GM19023 (cell line): Measurements from ENCODE around the gene FLYWCH1.
A peak's percentile ranks its signal among the peaks of the same experiment; 100 is the strongest.

Experiments used
- ATAC-seq: cut with Tn5 transposase; IDR thresholded peaks from one replicate; pipeline ENCODE4 v1.9.1; 2021; ENCODE audit warnings: mild to moderate bottlenecking, moderate library complexity; ENCODE audit not compliant: unreplicated experiment

FLYWCH1 gene, protein sequence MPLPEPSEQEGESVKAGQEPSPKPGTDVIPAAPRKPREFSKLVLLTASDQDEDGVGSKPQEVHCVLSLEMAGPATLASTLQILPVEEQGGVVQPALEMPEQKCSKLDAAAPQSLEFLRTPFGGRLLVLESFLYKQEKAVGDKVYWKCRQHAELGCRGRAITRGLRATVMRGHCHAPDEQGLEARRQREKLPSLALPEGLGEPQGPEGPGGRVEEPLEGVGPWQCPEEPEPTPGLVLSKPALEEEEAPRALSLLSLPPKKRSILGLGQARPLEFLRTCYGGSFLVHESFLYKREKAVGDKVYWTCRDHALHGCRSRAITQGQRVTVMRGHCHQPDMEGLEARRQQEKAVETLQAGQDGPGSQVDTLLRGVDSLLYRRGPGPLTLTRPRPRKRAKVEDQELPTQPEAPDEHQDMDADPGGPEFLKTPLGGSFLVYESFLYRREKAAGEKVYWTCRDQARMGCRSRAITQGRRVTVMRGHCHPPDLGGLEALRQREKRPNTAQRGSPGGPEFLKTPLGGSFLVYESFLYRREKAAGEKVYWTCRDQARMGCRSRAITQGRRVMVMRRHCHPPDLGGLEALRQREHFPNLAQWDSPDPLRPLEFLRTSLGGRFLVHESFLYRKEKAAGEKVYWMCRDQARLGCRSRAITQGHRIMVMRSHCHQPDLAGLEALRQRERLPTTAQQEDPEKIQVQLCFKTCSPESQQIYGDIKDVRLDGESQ

DNA sequence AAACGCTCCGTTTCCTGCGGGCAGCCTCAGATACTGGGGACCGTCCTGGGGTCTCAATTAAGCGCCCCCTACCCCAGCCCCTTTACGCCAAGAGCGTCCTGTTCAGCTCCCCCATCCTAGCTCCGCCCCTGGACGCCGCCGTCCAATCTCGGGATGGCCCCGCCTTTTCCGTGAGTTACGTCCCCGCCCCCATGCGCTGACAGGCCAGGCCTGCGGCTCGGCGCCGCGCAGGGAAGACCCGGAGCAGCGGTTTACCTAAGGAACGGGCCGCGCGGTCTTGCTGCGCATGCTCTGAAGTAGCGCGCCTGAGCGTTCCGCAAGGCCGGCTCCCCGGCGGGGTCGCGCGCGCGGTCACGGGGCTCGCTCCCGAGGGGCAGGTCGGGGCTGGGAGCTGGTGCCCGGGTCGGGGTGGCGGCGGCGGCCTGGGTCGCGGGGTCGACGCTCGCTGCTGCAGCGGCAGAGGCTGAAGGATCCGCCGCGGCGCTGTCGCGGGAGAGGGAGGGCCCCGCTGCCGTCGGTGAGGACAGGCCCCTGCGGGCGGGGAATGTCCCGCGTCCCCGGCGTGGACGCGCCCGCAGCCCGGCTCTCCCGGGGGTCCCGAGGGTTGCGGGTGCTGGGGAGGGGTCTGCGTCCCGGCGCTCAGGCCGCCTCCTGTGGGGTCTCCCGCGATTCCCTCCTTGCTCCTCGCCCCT, at the start of gene FLYWCH1:
FLYWCH1 (plus strand) TSS at position 294 of the 692 bp plus-strand sequence. CDS start 17,755 bp downstream, outside the sequence.
- ATAC-seq: peak; percentile 93

DNA sequence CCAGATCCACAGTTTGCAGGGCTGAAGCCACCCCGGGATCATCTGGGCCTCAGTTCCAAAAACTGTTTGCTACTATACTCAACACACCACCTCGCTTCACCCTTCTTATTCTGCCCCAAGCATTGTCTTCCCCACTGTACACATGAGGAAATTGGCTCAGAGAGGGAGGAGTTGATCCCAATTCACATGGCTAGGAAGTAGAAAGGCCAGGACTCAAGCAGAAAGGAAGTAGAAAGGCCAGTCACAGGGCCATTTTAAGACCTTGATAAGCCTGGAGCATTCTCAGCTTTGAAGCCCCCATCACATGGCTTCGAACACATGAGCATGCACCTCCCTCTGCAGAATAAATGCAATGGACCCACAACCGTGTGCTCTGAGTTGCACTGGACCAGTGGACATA, 46.1 kb upstream of the FLYWCH1 start:
- ATAC-seq: no peak

DNA sequence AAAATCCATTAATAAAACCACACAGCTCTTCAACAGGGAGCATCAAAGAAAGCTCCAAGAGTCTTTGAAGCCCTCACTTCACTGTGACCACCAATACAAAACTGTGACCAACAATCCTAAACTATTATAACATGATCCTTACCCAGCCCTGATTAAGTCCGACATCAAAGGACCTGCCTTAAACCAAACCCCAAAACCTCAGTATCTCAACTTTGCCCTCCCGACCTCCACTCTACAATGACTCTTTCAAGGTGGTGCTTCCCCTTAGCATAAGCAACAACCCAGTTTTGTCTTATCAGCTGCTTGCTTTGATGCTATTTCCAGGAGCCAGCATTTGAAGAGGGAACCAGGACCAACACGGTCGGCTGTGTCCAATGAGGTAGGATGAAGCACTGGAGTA, 45.3 kb upstream of the FLYWCH1 start:
- ATAC-seq: no peak

DNA sequence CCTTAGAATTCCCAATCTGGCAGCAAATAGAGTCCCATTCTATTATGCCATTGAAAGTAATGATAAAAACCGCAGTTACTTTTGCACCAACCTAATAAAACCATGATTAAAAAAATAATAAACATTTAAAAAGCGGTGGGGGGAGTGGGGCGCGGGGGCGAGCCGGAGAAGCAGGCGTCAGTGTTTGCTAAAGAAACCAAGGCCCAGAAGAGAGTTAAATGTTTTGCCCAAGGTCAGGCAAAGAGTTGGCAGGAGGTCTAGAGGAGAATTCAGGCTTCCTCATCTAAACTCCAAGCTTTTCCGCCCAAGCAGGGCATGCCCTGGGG, 44.1 kb upstream of the FLYWCH1 start:
- no peak for ATAC-seq

DNA sequence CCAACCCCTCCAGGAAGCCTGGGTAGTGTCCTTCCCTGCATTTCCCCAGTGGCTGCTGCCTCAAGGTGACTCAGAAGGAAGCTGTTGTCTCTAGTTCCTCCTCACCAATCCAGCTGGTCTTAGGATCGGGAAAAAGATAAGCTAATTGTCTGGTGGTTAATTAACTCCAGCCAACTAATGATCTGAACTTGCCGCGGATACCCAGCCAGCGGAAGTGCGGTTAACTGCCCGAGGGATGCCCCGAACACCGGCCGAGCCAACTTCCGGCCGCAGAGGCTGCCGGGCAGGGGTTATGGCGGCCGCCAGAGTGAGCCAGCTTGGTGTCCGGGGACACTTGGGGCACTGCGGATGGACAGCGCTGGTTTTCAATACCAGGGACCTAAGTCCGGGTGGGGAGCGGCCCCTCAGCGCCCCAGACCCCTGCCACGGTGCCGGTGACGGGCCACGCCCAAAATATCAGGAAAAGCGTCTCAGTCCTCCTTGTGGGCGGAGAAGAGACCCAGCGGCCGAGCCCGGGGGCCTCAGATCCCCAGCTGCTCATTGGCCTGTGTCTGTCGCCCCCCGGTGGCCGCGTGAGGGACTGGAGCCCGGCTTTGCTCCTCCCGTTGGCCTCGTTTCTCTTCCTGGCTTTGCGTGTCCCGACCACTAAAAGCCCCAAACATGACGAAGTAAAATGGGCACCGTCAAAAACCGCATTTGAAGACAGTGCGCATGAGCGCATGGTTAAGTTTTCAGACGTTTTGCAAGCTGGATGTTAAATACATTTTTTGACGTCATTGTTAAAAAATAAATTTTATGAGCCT, 43.5 kb upstream of the FLYWCH1 start:
- ATAC-seq: peak; percentile 85

DNA sequence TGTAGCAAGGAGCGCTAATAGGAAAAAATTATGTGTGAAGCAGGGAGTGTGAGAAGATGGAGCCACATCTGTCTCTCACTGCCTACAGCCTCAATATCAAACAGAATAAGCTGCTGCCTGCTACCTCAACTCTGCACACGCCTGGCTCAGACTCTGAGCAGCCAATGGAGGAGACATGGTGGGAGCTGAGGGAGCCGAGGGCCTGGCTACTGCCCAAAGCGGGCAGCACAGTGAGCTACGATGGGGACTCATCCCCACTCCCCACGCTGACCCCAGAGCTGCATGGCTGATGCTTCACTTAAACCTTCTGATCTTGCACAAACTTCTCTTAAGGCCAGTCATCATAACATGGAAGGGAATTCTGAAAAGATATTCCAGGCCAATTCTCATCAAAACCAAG, 39.8 kb upstream of the FLYWCH1 start:
- ATAC-seq: no peak

DNA sequence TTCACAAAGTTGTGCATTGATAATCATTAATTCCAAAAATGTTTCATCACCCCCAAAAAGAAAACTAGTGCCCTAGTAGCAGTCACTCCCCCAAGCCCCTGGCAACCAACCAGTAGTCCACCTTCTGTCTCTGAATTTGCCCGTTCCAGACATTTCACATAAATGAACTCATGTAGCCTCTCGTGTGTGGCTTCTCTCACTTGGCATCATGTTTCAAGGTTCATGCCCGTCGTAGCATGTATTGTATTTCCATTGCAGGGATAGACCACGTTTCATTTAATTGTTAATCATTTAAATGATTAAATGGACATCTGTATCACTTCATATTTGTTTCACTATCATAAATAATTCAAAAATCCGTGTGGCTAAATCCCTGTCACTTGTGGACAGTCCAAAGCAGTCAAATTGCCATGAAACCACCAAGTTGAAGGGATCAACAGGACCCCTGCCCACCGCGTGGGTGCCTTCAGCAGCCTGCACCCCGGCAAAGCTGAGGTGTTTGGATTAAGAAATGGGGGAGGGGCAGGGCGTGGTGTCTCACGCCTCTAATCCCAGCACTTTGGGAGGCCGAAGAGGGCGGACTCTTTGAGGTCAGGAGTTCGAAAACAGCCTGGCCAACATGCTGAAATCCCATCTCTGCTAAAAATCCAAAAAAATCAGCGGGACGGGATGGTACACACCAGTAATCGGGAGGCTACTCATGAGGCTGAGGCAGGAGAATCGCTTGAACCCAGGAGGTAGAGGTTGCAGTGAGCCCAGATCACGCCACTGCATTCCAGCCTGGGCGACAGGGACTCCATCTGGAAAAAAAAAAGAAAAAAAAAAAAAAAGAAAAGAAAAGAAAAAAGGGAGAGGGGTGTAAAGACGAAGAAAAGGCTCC, 37.5 kb upstream of the FLYWCH1 start:
- no peak for ATAC-seq

DNA sequence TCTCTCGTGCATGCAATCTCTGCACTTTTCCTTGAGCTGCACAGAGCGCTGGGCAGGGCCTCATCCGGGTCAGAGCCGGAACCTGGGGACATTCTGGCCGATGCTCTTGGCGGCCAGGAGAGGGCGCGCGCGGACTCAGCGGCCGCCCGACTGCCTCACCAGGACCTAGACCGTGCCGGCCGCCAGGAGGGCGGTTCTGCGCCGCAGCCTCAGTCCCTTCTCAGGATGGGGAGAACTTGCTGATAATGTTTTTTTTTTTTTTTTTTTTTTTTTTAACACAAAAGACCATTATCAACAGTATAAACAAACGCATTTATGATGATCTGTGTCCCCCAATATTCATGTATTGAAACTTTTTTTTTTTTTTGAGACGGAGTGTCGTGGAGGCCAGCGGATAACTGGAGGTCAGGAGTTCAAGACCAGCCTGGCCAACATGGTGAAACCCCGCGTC, 36.8 kb upstream of the FLYWCH1 start:
- peak; percentile 76 for ATAC-seq

DNA sequence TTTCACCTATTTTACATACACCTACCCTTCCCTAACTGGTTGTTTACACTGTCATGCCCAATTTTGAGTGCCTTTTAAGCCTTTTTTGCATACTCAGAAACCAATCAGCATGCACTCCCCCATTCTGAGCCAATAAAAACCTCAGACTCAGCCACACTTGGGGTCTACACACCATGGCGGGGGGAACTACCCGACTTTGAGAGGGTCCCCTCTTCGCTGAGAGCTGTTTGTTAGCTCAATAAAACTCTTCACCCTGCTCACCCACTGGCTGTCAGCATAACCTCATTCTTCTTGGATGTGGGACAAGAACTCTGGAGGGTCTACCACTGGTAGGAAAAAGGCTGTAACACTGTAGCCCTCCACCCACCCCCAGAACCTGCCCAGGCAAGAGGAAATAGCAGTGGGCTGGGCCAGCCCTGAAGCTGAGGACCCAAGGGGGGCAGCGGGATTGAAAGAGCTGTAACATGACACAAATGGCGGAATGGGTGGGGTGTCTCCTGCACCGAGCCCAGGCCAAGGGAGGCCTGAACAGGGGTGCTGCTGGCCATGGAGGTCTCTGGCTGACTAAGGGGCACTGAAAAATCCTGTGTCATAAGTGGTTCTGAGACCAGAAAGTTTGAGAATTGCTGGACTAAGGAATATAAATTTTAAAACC, 31.8 kb upstream of the FLYWCH1 start:
- no peak for ATAC-seq

DNA sequence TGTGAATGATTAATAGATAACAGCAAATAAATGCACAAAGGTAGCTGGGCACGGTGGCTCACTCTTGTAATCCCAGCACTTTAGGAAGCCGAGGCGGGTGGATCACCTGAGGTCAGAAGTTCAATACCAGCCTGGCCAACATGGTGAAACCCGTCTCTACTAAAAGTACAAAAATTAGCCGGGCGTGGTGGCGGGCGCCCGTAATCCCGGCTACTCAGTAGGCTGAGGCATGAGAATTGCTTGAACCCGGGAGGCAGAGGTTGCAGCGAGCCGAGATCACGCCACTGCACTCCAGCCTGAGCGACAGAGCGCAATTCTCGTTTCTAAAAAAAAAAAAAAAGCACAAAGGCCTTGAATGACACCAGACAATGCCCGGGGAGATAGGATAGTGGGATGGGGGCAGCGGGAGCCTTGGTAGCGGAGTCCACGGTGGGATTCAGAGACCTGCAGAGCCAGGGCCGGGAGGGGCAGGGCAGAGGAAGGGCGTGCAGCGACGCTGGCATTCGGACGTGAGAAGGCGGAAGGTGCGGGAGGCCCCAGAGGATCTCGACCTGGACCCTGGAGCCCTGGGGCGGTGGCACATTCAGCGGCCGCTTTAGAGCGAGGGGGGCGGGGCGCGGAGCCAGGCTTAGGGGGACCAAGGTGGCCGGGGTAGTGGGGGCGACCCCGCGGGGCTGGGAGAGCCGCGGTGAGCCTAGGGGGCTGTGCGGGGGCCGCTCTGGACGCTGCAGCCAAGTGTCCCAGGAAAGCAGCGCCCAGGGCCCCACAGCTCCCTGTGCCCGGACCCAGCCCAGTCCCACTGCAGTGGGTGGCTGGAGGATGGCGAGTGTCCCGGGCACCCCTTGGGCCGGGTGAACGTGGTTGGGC, 29.7 kb upstream of the FLYWCH1 start:
- ATAC-seq: peak; percentile 3

DNA sequence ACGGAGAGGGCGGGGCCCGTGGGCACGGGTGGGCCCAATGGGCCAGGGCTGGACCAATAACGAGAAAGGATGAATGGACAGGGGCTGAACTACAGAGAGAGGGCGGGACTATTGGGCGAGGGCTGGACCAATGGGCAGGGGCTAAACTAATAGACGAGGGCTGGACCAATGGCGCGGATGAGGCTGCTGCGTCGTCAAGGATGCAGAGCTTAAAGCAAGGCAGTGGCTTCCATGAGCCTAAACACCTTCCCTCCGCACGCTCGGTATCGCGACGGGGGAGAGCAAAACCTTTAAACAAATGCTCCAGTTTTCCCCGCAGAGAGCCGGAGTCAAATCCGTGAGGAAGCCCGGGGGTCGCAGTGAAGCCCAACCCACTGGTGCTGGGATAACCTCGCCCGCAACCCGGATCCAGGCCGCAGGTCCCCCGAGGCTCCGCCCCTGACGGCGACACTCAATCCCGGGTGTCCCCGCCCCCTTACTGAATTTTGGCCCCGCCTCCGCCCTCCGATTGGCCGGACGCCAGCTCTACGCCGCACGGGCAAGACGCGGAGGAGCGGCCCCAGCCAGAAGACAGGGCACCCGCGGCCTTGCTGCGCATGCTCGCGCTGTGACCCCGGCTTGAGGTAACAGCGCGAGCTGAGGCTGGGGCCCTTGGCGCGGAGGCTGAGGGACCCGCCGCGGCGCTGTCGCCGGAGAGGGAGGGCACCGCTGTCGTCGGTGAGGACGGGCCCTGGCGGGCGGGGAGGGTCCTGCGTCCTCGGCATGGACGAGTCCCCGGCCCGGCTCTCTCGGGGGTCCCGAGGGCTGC, 28.9 kb upstream of the FLYWCH1 start, which contains the start of gene FLYWCH2:
FLYWCH2 (plus strand) TSS at position 566 of the 808 bp plus-strand sequence. CDS start 13,235 bp downstream, outside the sequence.
- ATAC-seq: peak; percentile 87

DNA sequence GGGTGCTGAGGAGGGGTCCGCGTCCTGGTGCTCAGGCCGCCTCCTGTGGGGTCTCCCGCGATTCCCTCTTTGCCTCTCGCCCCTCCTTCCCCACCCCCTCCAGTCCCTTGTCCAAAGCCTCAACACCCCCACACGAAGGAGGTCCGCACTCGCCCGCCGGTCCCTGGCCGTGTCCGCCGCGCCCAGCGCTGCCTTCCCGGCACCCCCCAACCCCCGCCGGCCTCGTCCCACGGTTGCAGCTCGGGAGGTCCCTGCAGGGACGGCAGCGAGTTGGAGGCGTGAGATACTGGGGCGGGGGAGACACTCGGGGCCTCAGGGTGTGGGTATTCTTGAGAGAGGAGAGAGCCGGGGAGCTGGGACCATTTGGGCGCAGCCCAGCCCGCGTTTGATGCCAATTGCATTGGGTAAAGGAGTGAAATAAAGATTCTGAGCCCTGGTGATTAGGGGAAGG, 28.2 kb upstream of the FLYWCH1 start:
- peak; percentile 1 for ATAC-seq

DNA sequence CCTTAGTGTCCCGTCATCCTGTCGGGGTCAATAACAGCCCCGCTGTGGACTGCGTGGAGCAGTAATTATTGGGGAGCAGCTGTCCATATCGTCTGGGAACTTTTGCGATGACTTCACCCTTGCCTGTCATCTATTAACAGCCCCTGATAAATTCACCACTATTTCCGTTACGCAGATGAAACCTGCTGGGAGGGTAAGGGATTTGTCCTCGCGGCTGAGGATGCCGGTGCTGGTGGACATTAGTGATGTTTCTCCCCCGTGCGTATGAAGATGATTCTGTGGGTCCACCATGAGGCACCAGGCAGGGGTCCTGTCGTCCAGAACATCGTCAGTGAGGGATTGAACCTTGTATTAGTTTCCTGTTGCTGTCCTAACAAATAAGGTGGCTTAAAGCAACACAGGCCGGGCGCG, 27.7 kb upstream of the FLYWCH1 start:
- ATAC-seq: no peak

DNA sequence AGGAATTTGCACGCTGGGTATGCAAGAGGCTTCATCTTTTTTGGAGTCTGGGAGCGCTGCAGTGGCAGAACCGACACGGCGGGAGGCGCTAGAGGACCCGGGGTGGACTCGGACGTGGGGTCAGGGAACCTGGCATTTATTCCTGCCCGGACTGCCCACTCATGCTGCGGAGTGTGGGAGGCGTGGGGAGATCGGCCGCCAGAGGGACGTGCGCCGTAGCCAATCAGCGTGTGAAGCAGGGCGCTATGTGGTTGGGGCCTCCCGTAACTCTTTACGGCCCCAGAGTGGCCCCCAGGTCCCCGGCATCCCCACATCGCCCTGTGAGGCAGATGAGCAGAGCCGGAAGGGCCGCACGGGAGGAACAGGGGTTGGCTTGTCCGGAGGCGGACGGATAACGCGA, 17.5 kb upstream of the FLYWCH1 start:
- no peak for ATAC-seq

DNA sequence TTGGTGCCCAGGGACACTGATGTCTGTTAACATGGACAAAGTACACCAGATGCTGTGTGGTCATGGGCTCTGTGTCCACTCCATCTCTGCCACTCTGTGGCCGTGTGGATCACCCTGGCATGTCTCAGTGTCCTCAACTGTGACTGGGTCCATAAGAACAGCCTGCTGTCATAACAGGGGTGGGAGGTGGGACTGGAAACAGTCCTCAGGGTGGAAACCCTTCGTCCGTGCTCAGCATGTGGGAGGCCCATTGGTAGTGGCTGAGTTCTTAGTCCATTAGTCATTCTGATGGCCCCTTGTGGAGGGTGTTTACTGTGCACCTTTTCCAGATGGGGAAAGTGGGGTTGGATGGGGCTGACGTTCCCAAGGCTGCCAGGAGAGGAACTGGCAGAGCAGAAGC, 15.9 kb upstream of the FLYWCH1 start:
- no peak for ATAC-seq

DNA sequence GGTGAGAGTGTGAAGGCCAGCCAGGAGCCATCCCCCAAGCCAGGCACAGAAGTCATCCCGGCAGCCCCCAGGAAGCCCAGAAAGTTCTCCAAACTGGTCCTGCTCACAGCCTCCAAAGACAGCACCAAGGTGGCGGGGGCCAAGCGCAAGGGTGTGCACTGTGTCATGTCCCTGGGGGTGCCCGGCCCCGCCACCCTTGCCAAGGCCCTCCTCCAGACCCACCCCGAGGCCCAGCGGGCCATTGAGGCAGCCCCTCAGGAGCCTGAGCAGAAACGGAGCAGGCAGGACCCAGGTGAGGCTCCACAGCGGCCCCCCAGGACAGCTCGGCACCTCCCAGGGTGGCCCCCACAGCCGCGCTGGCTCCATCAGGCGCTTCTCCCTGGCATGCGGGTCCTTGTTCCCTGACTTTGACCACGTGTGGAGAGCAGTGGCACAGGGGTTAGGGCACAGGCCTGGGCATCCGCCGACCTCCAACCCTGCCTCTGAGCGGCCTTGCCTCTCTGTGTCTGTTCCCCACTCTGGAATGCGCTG, 15.2 kb upstream of the FLYWCH1 start:
- no peak for ATAC-seq

DNA sequence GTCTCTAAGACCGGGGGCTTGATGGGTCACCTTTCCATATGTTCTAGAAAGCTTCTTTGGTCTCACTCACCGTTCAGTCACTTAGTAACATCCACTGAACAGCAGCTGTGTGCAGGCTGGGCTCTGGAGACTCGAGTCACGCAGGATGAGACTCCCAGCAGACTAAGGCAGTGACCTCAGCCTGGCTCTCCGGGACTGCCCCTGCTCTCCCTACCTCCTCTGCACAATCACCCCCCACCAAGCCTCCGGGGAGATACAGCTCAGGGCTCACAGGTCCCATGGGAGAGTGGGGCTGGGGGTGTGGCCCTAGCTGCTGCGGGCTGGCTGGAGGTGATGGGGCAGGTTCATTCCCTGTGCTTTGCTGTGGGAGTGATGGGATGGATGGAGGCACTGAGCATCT, 14.6 kb upstream of the FLYWCH1 start:
- no peak for ATAC-seq
